ENCODE results near the gene ZDHHC14.

Gene ZDHHC14

GRCh38 chr6:157496534-157497095 is 115.6 kb downstream of the ZDHHC14 start:
- no peak for DNase-seq (ENCODE audit: low spot score)
- H3K4ac ChIP-seq (ENCODE audit: low read length): no peak overlapping the region
- no peak overlapping the region for H3K18ac ChIP-seq (ENCODE audit: low read length)
- no peak overlapping the region for H3K9ac ChIP-seq (ENCODE audit: low read depth, low read length, poor library complexity)
- H3K4me3 ChIP-seq (ENCODE audit: low read length in 2 of 2): no peak overlapping the region
- H2AFZ ChIP-seq (ENCODE audit: low read length): no peak overlapping the region
- peaks cover 0 to 6% of the 10 kb centered on the region in 2 donors for H3K9me3 ChIP-seq (replicated peaks in 1 of 2; ENCODE audit: control insufficient read depth in 2 of 2, insufficient read depth in 1 of 2, low read depth in 1 of 2, low read length in 2 of 2)
- peaks cover 2% of the 10 kb centered on the region for H3K79me1 ChIP-seq (ENCODE audit: low read depth, low read length)
- no peak overlapping the region for H2BK12ac ChIP-seq (ENCODE audit: low read length)
- no CpG with 5 or more reads among the region's 5 CpGs for WGBS, 2 donors (ENCODE audit: extremely low coverage in 2 of 2, insufficient read length in 2 of 2, insufficient replicate concordance in 1 of 2)
- H3K14ac ChIP-seq (ENCODE audit: low read length): no peak overlapping the region
- no peak overlapping the region for H2AK5ac ChIP-seq (ENCODE audit: low read depth, low read length)
- H3K27me3 ChIP-seq (ENCODE audit: control insufficient read depth in 3 of 3, insufficient read depth in 3 of 3, low read depth in 1 of 3, low read length in 3 of 3): no peaks in the 10 kb centered on the region
- no peak overlapping the region for H2BK120ac ChIP-seq (ENCODE audit: low read depth, low read length)
- no peak overlapping the region for H3K4me2 ChIP-seq (ENCODE audit: insufficient read depth, low read length, poor library complexity, severe bottlenecking)
- H3K4me1 ChIP-seq (ENCODE audit: control insufficient read depth in 2 of 2, insufficient read depth in 1 of 2, low read depth in 1 of 2, low read length in 2 of 2): no peaks in the 10 kb centered on the region
- H2BK5ac ChIP-seq (ENCODE audit: low read length): no peak overlapping the region
- no peak overlapping the region for H2BK15ac ChIP-seq (ENCODE audit: low read length)
- no peaks in the 10 kb centered on the region for H3K36me3 ChIP-seq (replicated peaks in 1 of 2; ENCODE audit: control insufficient read depth in 2 of 2, insufficient read depth in 2 of 2, low read length in 2 of 2)
- H3K23ac ChIP-seq (ENCODE audit: low read depth, low read length, poor library complexity): no peak overlapping the region
- no peak overlapping the region for H4K91ac ChIP-seq (ENCODE audit: low read depth, low read length, poor library complexity)
- no peak overlapping the region for H3K27ac ChIP-seq (replicated peaks; ENCODE audit: low read length)
- H4K8ac ChIP-seq (ENCODE audit: low read depth, low read length): no peak overlapping the region

- Histone ChIP-seq H3K4ac (ENCODE audit: low read length) (no peak overlapping the region), H3K14ac (ENCODE audit: low read length) (no peak overlapping the region), H3K79me1 (ENCODE audit: low read depth, low read length) (peaks cover 2% of the 10 kb centered on the region), H4K8ac (ENCODE audit: low read depth, low read length) (no peak overlapping the region), H3K18ac (ENCODE audit: low read length) (no peak overlapping the region), H2AFZ (ENCODE audit: low read length) (no peak overlapping the region), H2BK120ac (ENCODE audit: low read depth, low read length) (no peak overlapping the region), H3K23ac (ENCODE audit: low read depth, low read length, poor library complexity) (no peak overlapping the region), H3K9ac (ENCODE audit: low read depth, low read length, poor library complexity) (no peak overlapping the region), H2BK12ac (ENCODE audit: low read length) (no peak overlapping the region), H3K4me1 (ENCODE audit: control insufficient read depth in 2 of 2, insufficient read depth in 1 of 2, low read depth in 1 of 2, low read length in 2 of 2) (no peaks in the 10 kb centered on the region), H2AK5ac (ENCODE audit: low read depth, low read length) (no peak overlapping the region), H3K4me3 (ENCODE audit: low read length in 2 of 2) (no peak overlapping the region), H2BK15ac (ENCODE audit: low read length) (no peak overlapping the region), H3K27me3 (ENCODE audit: control insufficient read depth in 3 of 3, insufficient read depth in 3 of 3, low read depth in 1 of 3, low read length in 3 of 3) (no peaks in the 10 kb centered on the region), H3K27ac (replicated peaks; ENCODE audit: low read length) (no peak overlapping the region), H4K91ac (ENCODE audit: low read depth, low read length, poor library complexity) (no peak overlapping the region), H3K36me3 (replicated peaks in 1 of 2; ENCODE audit: control insufficient read depth in 2 of 2, insufficient read depth in 2 of 2, low read length in 2 of 2) (no peaks in the 10 kb centered on the region), H3K4me2 (ENCODE audit: insufficient read depth, low read length, poor library complexity, severe bottlenecking) (no peak overlapping the region), H3K9me3 (replicated peaks in 1 of 2; ENCODE audit: control insufficient read depth in 2 of 2, insufficient read depth in 1 of 2, low read depth in 1 of 2, low read length in 2 of 2) (peaks cover 0 to 6% of the 10 kb centered on the region in 2 donors), H2BK5ac (ENCODE audit: low read length) (no peak overlapping the region)
- no CpG with 5 or more reads among the region's 2 CpGs for WGBS, 2 donors (ENCODE audit: extremely low coverage in 2 of 2, insufficient read length in 2 of 2, insufficient replicate concordance in 1 of 2)
- DNase-seq (ENCODE audit: low spot score): no peak
Measured at GRCh38 chr6:157497579-157497978, 116.6 kb downstream of the ZDHHC14 start.

- Histone ChIP-seq H2AK5ac (ENCODE audit: low read depth, low read length) (no peak overlapping the region), H3K4me3 (ENCODE audit: low read length in 2 of 2) (no peak overlapping the region), H3K79me1 (ENCODE audit: low read depth, low read length) (no peaks in the 10 kb centered on the region), H2BK15ac (ENCODE audit: low read length) (no peak overlapping the region), H3K4me2 (ENCODE audit: insufficient read depth, low read length, poor library complexity, severe bottlenecking) (no peak overlapping the region), H4K8ac (ENCODE audit: low read depth, low read length) (no peak overlapping the region), H3K27me3 (ENCODE audit: control insufficient read depth in 3 of 3, insufficient read depth in 3 of 3, low read depth in 1 of 3, low read length in 3 of 3) (no peaks in the 10 kb centered on the region), H2AFZ (ENCODE audit: low read length) (no peak overlapping the region), H2BK12ac (ENCODE audit: low read length) (no peak overlapping the region), H3K27ac (replicated peaks; ENCODE audit: low read length) (no peak overlapping the region), H3K9ac (ENCODE audit: low read depth, low read length, poor library complexity) (no peak overlapping the region), H2BK5ac (ENCODE audit: low read length) (no peak overlapping the region), H3K4me1 (ENCODE audit: control insufficient read depth in 2 of 2, insufficient read depth in 1 of 2, low read depth in 1 of 2, low read length in 2 of 2) (no peaks in the 10 kb centered on the region), H3K36me3 (replicated peaks in 1 of 2; ENCODE audit: control insufficient read depth in 2 of 2, insufficient read depth in 2 of 2, low read length in 2 of 2) (no peaks in the 10 kb centered on the region), H3K14ac (ENCODE audit: low read length) (no peak overlapping the region), H3K18ac (ENCODE audit: low read length) (no peak overlapping the region), H2BK120ac (ENCODE audit: low read depth, low read length) (no peak overlapping the region), H3K4ac (ENCODE audit: low read length) (no peak overlapping the region), H3K9me3 (replicated peaks in 1 of 2; ENCODE audit: control insufficient read depth in 2 of 2, insufficient read depth in 1 of 2, low read depth in 1 of 2, low read length in 2 of 2) (peaks cover 0 to 6% of the 10 kb centered on the region in 2 donors), H3K23ac (ENCODE audit: low read depth, low read length, poor library complexity) (no peak overlapping the region), H4K91ac (ENCODE audit: low read depth, low read length, poor library complexity) (no peak overlapping the region)
- DNase-seq (ENCODE audit: low spot score): no peak
- no CpG with 5 or more reads among the region's 2 CpGs for WGBS, 2 donors (ENCODE audit: extremely low coverage in 2 of 2, insufficient read length in 2 of 2, insufficient replicate concordance in 1 of 2)
Measured at GRCh38 chr6:157498817-157499216, 117.8 kb downstream of the ZDHHC14 start.

GRCh38 chr6:157500022-157500421 is 119.0 kb downstream of the ZDHHC14 start:
- peaks cover 0 to 6% of the 10 kb centered on the region in 2 donors for H3K9me3 ChIP-seq (replicated peaks in 1 of 2; ENCODE audit: control insufficient read depth in 2 of 2, insufficient read depth in 1 of 2, low read depth in 1 of 2, low read length in 2 of 2)
- H2AK5ac ChIP-seq (ENCODE audit: low read depth, low read length): no peak overlapping the region
- no peak overlapping the region for H3K27ac ChIP-seq (replicated peaks; ENCODE audit: low read length)
- no peak overlapping the region for H3K4ac ChIP-seq (ENCODE audit: low read length)
- H3K18ac ChIP-seq (ENCODE audit: low read length): no peak overlapping the region
- H3K27me3 ChIP-seq (ENCODE audit: control insufficient read depth in 3 of 3, insufficient read depth in 3 of 3, low read depth in 1 of 3, low read length in 3 of 3): no peaks in the 10 kb centered on the region
- no peak overlapping the region for H3K9ac ChIP-seq (ENCODE audit: low read depth, low read length, poor library complexity)
- no peaks in the 10 kb centered on the region for H3K36me3 ChIP-seq (replicated peaks in 1 of 2; ENCODE audit: control insufficient read depth in 2 of 2, insufficient read depth in 2 of 2, low read length in 2 of 2)
- H3K4me3 ChIP-seq (ENCODE audit: low read length in 2 of 2): no peak overlapping the region
- H3K4me1 ChIP-seq (ENCODE audit: control insufficient read depth in 2 of 2, insufficient read depth in 1 of 2, low read depth in 1 of 2, low read length in 2 of 2): no peaks in the 10 kb centered on the region
- H2BK5ac ChIP-seq (ENCODE audit: low read length): no peak overlapping the region
- no peaks in the 10 kb centered on the region for H3K79me1 ChIP-seq (ENCODE audit: low read depth, low read length)
- H2BK12ac ChIP-seq (ENCODE audit: low read length): no peak overlapping the region
- no peak overlapping the region for H3K23ac ChIP-seq (ENCODE audit: low read depth, low read length, poor library complexity)
- no CpG with 5 or more reads among the region's 1 CpG for WGBS, 2 donors (ENCODE audit: extremely low coverage in 2 of 2, insufficient read length in 2 of 2, insufficient replicate concordance in 1 of 2)
- no peak overlapping the region for H3K14ac ChIP-seq (ENCODE audit: low read length)
- DNase-seq (ENCODE audit: low spot score): no peak
- H2BK15ac ChIP-seq (ENCODE audit: low read length): no peak overlapping the region
- H2BK120ac ChIP-seq (ENCODE audit: low read depth, low read length): no peak overlapping the region
- H4K91ac ChIP-seq (ENCODE audit: low read depth, low read length, poor library complexity): no peak overlapping the region
- no peak overlapping the region for H4K8ac ChIP-seq (ENCODE audit: low read depth, low read length)
- no peak overlapping the region for H2AFZ ChIP-seq (ENCODE audit: low read length)
- H3K4me2 ChIP-seq (ENCODE audit: insufficient read depth, low read length, poor library complexity, severe bottlenecking): no peak overlapping the region
